Naive thymus-derived CD4-positive, alpha-beta T cell (primary cell): ENCODE data around the gene ADCYAP1R1. TPM values are rescaled to one million over a fixed set of nuclear protein-coding genes. Genes with fewer than 3 reads are reported as not detected.

Source experiments
- ATAC-seq: fragments of 150-1000 bp; cut with Tn5 transposase; 2 replicates; pipeline ENCODE4 v1.10.0; 2021; ENCODE audit warnings: mild to moderate bottlenecking, moderate library complexity
- CTCF ChIA-PET: fragments of 350-600 bp; sonication (Branson Sonifier 250); formaldehyde crosslinking; loops from one replicate; lab custom pipeline; 2021; ENCODE audit warnings: antibody characterized with exemption; lab: Charles Lee
- POLR2A ChIA-PET: fragments of 350-600 bp; sonication (Branson Sonifier 250); formaldehyde crosslinking; loops from one replicate; lab custom pipeline; 2021; ENCODE audit warnings: antibody characterized with exemption, inconsistent platforms; lab: Charles Lee
- DNase-seq, 9 donors: peaks; one replicate each; pipeline versions ENCODE4 v3.0.0 to v3.0.0-alpha.2; 2020 to 2022; ENCODE audit warnings: mixed read lengths in 1 of 9
- H3K27ac ChIP-seq: one replicate; pipeline ENCODE4 v1.7.0; 2013; ENCODE audit warnings: mild to moderate bottlenecking, low read depth, low read length, moderate library complexity
- H3K27me3 ChIP-seq, 2 donors: one replicate each; pipeline ENCODE4 v1.7.0; 2013; ENCODE audit warnings: low read length in 2 of 2, mild to moderate bottlenecking in 2 of 2, moderate library complexity in 2 of 2; ENCODE audit not compliant: control insufficient read depth in 2 of 2, insufficient read depth in 2 of 2
- H3K36me3 ChIP-seq, 3 experiments: 1 replicate in 2 of 3; 2 replicates in 1 of 3; pipeline ENCODE4 v1.7.0; 2013; ENCODE audit warnings: low read length in 3 of 3, mild to moderate bottlenecking in 3 of 3, moderate library complexity in 1 of 3; ENCODE audit not compliant: insufficient read depth in 3 of 3, control insufficient read depth in 2 of 3
- H3K4me1 ChIP-seq, 2 donors: one replicate each; pipeline ENCODE4 v1.7.0; 2013; ENCODE audit warnings: low read length in 2 of 2, mild to moderate bottlenecking in 2 of 2, moderate library complexity in 1 of 2; ENCODE audit not compliant: control insufficient read depth in 2 of 2, insufficient read depth in 2 of 2
- H3K4me3 ChIP-seq: 2 replicates; pipeline ENCODE4 v1.7.0; 2013; ENCODE audit warnings: mild to moderate bottlenecking, low read length
- H3K9me3 ChIP-seq, 3 experiments: 1 replicate in 2 of 3; 2 replicates in 1 of 3; pipeline ENCODE4 v1.7.0; 2013; ENCODE audit warnings: low read length in 3 of 3; ENCODE audit not compliant: control insufficient read depth in 2 of 3
- H3K27ac Mint-ChIP-seq, 9 donors: one replicate each; pipeline ENCODE4 v1.8.0; 2020 to 2022; ENCODE audit warnings: mixed read lengths in 9 of 9, mild to moderate bottlenecking in 8 of 9, moderate library complexity in 5 of 9, inconsistent platforms in 2 of 9
- H3K27me3 Mint-ChIP-seq, 5 donors: one replicate each; pipeline ENCODE4 v1.8.0; 2021 to 2022; ENCODE audit warnings: mixed read lengths in 5 of 5, mild to moderate bottlenecking in 1 of 5
- H3K36me3 Mint-ChIP-seq, 5 donors: one replicate each; pipeline ENCODE4 v1.8.0; 2020 to 2022; ENCODE audit warnings: mixed read lengths in 5 of 5, mild to moderate bottlenecking in 3 of 5, inconsistent platforms in 1 of 5
- H3K4me1 Mint-ChIP-seq, 7 donors: one replicate each; pipeline ENCODE4 v1.8.0; 2020 to 2022; ENCODE audit warnings: mixed read lengths in 7 of 7, mild to moderate bottlenecking in 3 of 7, inconsistent platforms in 1 of 7
- H3K4me3 Mint-ChIP-seq, 10 donors: one replicate each; pipeline ENCODE4 v1.8.0; 2020 to 2022; ENCODE audit warnings: mild to moderate bottlenecking in 10 of 10, mixed read lengths in 10 of 10, moderate library complexity in 6 of 10, inconsistent platforms in 2 of 10
- H3K9me3 Mint-ChIP-seq, 11 donors: one replicate each; pipeline ENCODE4 v1.8.0; 2020 to 2022; ENCODE audit warnings: mixed read lengths in 11 of 11, mild to moderate bottlenecking in 4 of 11, inconsistent platforms in 1 of 11, moderate library complexity in 1 of 11
- intact Hi-C, 2 donors: fragments of 100-400 bp; cut with micrococcal nuclease; formaldehyde crosslinking; loops; one replicate each; pipeline ENCODE4 v1.15.1; 2023
- polyA plus RNA-seq, 2 donors: library from polyadenylated mRNA; unstranded; fragments of 300-500 nt; fragmentation: Illumina TruSeq; gene quantifications; one replicate each; pipeline ENCODE4 v1.2.3, GENCODE V29; 2021
- total RNA-seq, 6 experiments: library from RNA in 5 of 6; stranded (reverse) in 5 of 6; gene quantifications; 1 replicate in 5 of 6; 2 replicates in 1 of 6; pipeline ENCODE4 v1.2.3 and lab custom pipeline; 2021 to 2026

ADCYAP1R1 gene
- total and polyA plus RNA-seq, 7 experiments from 2014 or later, result not detected

DNA sequence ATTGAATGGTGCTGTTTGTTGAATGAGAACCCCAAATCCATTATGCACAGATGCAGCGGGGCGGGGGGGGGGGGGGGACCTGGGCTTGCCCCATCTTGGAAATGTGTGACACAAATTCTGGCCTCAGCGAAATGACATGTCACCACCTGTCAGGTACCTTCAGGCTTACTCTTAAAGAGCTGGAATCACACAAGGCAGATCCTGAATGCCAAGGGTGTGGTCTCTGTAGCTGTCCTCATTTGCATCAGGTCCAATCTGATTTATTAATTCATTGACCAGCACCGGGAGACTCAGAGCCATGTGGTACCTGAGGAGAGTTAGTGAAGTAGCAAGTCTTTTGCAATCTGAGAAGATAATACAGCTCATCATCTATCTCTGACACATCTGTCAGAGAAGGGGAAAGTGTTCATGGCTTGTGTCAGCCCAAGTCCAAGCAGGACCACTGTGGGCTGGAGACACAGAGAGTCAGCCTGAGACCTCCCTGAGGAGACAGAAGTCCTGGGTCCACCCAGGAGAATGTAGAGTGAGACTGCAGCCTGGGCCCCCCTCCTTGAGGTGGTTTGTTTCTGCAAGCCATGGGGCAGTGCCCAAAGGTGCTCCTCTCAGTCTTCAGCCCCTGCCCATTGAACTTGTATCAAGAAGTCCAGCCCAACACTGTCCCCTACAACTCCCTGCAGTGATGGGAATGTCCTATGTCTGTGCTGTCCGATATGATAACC is 46.7 kb downstream of the ADCYAP1R1 start:
- Histone ChIP-seq H3K27me3 (no peaks in the 10 kb centered on the region), H3K27ac (no peak overlapping the region), H3K4me3 (no peak overlapping the region), H3K36me3 (no peaks in the 10 kb centered on the region), H3K9me3 (no peaks in the 10 kb centered on the region), H3K4me1 (no peaks in the 10 kb centered on the region)
- peaks cover 0 to 3% (median 0%) of the 10 kb centered on the region in 11 donors for H3K9me3 Mint-ChIP-seq
- ATAC-seq (no peak), DNase-seq (no peak)
- CTCF ChIA-PET, result no interaction called here
- POLR2A ChIA-PET, result no interaction called here
- intact Hi-C loops, result no loop called here
- H3K36me3 Mint-ChIP-seq, result no peaks in the 10 kb centered on the region
- no peak overlapping the region for H3K4me3 Mint-ChIP-seq
- peaks cover 0 to 17% (median 5%) of the 10 kb centered on the region in 5 donors for H3K27me3 Mint-ChIP-seq
- no peaks in the 10 kb centered on the region for H3K4me1 Mint-ChIP-seq
- H3K27ac Mint-ChIP-seq, result no peak overlapping the region

DNA sequence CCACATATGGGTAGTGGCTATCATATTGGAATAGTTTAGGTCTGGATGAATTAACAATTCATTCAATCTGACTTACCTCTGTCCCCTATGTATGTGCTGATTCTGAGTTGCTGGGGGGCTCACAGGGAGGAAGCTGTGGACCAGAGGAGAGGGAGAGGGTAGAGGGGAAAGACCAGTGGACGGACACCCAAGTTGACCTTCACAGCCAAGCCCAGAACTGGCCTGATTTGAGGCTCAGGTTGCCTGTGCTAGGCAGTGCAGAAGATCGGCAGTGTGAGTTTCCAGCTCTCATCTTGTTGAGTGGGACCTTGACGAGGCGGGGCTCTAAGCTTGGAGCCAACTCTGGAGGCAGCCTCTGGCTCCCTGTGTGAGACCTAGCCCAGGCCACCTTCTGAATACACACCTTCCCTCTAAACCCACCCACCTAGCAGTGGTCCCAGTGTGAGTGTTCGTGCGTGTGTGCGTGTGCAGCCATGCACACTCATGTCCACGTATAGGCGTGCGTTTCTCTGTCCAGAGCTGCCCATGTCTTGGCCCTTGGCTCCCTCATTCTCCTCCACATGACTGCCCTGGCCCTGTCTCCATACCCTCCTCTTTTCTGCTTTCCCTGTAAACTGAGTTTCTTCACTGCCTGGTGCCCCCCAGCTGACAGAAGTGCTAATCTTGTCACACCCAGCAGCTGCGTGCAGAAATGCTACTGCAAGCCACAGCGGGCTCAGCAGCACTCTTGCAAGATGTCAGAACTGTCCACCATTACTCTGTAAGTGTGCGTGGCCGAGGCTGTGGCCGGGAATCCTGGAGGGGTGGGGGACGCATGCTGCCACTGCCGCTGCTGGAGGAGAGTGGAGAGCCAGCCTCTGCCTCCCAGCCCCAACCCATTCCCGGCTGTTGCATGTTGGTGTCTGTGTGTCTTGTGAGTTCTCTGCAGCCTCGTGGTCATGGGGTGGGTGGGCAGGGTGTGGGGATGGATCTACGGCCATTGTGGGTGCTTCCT is 47.6 kb downstream of the ADCYAP1R1 start:
- Histone ChIP-seq H3K27ac (no peak overlapping the region), H3K4me3 (no peak overlapping the region), H3K9me3 (no peaks in the 10 kb centered on the region), H3K36me3 (no peaks in the 10 kb centered on the region), H3K27me3 (no peaks in the 10 kb centered on the region), H3K4me1 (no peaks in the 10 kb centered on the region)
- no peak for DNase-seq
- ChIA-PET CTCF (no interaction called here), POLR2A (no interaction called here)
- Mint-ChIP-seq H3K27me3 (peaks cover 0 to 12% (median 0%) of the 10 kb centered on the region in 5 donors), H3K27ac (no peak overlapping the region), H3K4me1 (no peaks in the 10 kb centered on the region), H3K36me3 (no peaks in the 10 kb centered on the region), H3K9me3 (peaks cover 0 to 3% (median 0%) of the 10 kb centered on the region in 11 donors), H3K4me3 (no peak overlapping the region)
- intact Hi-C loops, result no loop called here
- ATAC-seq, result no peak

DNA sequence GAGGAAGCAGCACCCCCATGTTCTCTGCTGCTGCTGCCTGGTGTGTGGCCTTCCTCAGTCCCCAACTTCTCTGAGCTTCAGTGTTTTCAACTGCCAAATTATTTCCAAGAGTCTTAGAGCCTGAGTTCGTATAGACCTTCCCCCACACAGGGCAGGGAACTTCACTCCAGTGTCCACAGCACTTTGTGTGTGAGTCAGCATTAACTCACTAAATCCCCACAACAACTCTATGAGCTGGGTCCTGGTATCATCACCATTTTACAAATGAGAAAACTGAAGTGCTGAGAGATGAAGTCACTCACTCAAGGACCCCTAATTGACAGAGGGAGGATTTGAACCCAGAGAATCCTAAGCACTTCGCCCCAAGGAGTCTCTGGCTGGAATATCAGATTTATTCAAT is 48.3 kb downstream of the ADCYAP1R1 start:
- no peak for DNase-seq
- H3K4me3 Mint-ChIP-seq, result no peak overlapping the region
- peaks cover 0 to 3% (median 0%) of the 10 kb centered on the region in 11 donors for H3K9me3 Mint-ChIP-seq
- CTCF ChIA-PET, result no interaction called here
- ATAC-seq, result no peak
- Histone ChIP-seq H3K4me1 (no peaks in the 10 kb centered on the region), H3K27me3 (no peaks in the 10 kb centered on the region), H3K4me3 (no peak overlapping the region), H3K36me3 (no peaks in the 10 kb centered on the region), H3K27ac (no peak overlapping the region), H3K9me3 (no peaks in the 10 kb centered on the region)
- H3K4me1 Mint-ChIP-seq, result no peaks in the 10 kb centered on the region
- H3K27ac Mint-ChIP-seq, result no peak overlapping the region
- intact Hi-C loops, result no loop called here
- H3K36me3 Mint-ChIP-seq, result no peaks in the 10 kb centered on the region
- peaks cover 0 to 12% (median 0%) of the 10 kb centered on the region in 5 donors for H3K27me3 Mint-ChIP-seq
- POLR2A ChIA-PET, result no interaction called here

DNA sequence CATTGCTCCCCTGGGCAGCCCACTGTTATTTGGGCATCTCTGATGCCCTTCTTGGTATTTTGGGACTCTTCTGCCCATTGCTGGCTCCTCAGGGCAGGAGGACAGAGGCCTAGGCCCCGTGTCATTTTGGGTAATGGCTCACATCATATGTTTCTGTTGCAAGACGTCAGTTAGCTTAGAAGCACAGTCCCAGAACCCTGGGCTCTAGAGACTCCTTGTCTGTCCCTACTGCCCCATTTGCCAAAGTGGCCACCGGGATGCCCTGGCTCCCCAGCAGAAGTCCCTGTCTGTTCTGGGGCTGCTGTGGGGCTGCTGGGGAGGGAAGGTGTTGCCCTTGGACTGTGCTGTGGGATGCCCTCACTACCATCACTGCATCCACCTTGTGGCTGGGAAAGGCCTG is 48.8 kb downstream of the ADCYAP1R1 start:
- H3K4me3 ChIP-seq, result no peak overlapping the region
- no peak overlapping the region for H3K27ac ChIP-seq
- H3K9me3 ChIP-seq, result no peaks in the 10 kb centered on the region
- Mint-ChIP-seq H3K27ac (no peak overlapping the region), H3K9me3 (peaks cover 0 to 3% (median 0%) of the 10 kb centered on the region in 11 donors), H3K27me3 (peaks cover 0 to 12% (median 0%) of the 10 kb centered on the region in 5 donors), H3K36me3 (no peaks in the 10 kb centered on the region), H3K4me1 (no peaks in the 10 kb centered on the region), H3K4me3 (no peak overlapping the region)
- ATAC-seq (no peak), DNase-seq (no peak)
- H3K27me3 ChIP-seq, result no peaks in the 10 kb centered on the region
- intact Hi-C loops, result no loop called here
- ChIA-PET POLR2A (no interaction called here), CTCF (no interaction called here)
- no peaks in the 10 kb centered on the region for H3K36me3 ChIP-seq
- H3K4me1 ChIP-seq, result no peaks in the 10 kb centered on the region

DNA sequence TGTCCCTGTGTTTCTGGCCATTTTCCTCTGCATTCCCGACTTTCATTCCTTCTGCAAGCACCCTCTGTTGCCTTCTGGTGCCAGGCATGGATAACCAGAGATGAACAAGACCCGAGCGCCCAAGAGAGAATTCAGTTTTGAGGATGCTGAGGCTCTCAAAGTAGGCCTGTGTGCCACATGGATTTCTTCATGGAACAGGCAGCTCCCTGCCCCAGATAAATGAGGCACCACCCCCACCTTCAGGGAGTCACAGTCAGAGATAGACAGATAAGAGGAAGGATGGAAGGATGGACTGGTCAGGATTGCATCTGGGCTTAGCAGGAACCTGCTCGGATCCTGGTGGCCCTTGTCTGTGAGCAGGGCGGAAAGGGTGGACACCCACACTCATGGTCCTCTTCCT is 49.4 kb downstream of the ADCYAP1R1 start:
- H3K9me3 Mint-ChIP-seq, result peaks cover 0 to 3% (median 0%) of the 10 kb centered on the region in 11 donors
- H3K4me3 Mint-ChIP-seq, result no peak overlapping the region
- no peaks in the 10 kb centered on the region for H3K9me3 ChIP-seq
- peaks cover 0 to 12% (median 0%) of the 10 kb centered on the region in 5 donors for H3K27me3 Mint-ChIP-seq
- ATAC-seq, result no peak
- no peaks in the 10 kb centered on the region for H3K4me1 Mint-ChIP-seq
- no peak for DNase-seq
- H3K27ac Mint-ChIP-seq, result no peak overlapping the region
- intact Hi-C loops, result no loop called here
- ChIA-PET POLR2A (no interaction called here), CTCF (no interaction called here)
- no peaks in the 10 kb centered on the region for H3K36me3 Mint-ChIP-seq
- no peak overlapping the region for H3K27ac ChIP-seq
- H3K4me3 ChIP-seq, result no peak overlapping the region
- H3K36me3 ChIP-seq, result no peaks in the 10 kb centered on the region
- no peaks in the 10 kb centered on the region for H3K27me3 ChIP-seq
- no peaks in the 10 kb centered on the region for H3K4me1 ChIP-seq

DNA sequence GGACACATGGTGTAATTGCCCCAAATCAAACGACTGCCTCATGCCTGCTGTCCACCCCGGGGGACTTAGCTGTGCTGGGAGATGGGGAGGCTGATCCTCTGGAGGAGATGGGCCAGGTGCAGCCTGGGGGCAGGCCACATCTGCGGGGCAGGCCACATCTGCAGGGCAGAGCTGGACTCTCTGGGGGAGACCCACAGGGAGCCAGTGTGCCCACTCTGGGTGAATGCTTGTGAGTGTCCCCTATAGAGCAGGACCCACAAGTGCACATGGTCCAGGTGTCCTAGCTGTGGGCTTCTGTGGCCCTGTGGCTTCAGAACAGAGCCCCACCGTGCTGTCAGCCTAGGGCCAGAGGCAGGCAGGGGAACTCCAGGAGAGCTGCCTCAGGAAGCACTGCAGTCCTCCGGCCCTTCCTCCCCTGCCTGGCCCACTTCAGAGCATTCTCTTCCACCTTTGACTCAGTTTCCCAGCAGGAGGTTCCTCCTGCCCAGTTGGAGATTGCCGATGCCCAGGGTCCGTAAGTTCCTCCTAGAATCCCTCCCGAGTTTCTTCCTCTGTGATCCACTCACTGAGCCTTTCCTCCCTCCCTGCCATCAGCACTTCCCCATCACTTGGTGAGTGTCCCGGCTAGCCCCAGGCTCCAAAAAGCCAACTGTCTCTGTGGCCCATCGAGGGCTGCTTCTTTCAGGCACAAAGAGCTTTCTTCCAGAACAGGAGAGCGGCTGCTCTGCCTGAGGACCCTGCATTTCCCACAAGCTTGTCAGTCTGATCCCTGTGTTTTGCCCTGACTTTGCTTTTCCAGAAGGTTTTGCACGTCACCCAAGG is 50.3 kb downstream of the ADCYAP1R1 start:
- Mint-ChIP-seq H3K4me1 (no peaks in the 10 kb centered on the region), H3K9me3 (peaks cover 0 to 4% (median 0%) of the 10 kb centered on the region in 11 donors), H3K27ac (no peak overlapping the region), H3K27me3 (peaks cover 0 to 8% (median 0%) of the 10 kb centered on the region in 5 donors), H3K36me3 (no peaks in the 10 kb centered on the region), H3K4me3 (no peak overlapping the region)
- intact Hi-C loops, result no loop called here
- DNase-seq (no peak), ATAC-seq (no peak)
- Histone ChIP-seq H3K4me3 (no peak overlapping the region), H3K27me3 (no peaks in the 10 kb centered on the region), H3K27ac (no peak overlapping the region), H3K9me3 (no peaks in the 10 kb centered on the region), H3K4me1 (no peaks in the 10 kb centered on the region), H3K36me3 (no peaks in the 10 kb centered on the region)
- ChIA-PET CTCF (no interaction called here), POLR2A (no interaction called here)
